ENCODE data around the gene ZNF534. TPM values are rescaled to one million over a fixed set of nuclear protein-coding genes. Genes with fewer than 3 reads are reported as not detected.
"Not testable (repeated sequence)": the region's sequence is repeated elsewhere in the genome, so short reads cannot be mapped to it uniquely, and the experiment has no call there.

The ZNF534 gene
- total RNA-seq, 1 experiment from 2014 or later, result not detected

DNA sequence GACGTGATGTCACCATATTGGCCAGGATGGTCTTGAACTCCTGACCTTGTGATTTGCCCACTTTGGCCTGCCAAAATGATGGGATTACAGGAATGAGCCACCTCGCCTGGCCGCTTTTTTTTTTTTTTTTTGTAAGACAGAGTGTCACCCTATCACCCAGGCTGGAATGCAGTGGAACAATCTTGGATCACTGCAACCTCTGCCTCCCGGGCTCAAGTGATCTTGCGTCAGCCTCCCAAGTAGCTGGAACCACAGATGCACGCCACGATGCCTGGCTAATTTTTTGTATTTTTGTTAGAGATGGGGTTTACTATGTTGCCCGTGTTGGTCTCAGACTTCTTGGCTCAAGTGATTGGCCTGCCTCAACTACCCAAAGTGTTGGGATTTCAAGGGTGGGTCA, 69.6 kb downstream of the ZNF534 start:
- DNase-seq (ENCODE audit: low read depth), result peak; percentile 31

DNA sequence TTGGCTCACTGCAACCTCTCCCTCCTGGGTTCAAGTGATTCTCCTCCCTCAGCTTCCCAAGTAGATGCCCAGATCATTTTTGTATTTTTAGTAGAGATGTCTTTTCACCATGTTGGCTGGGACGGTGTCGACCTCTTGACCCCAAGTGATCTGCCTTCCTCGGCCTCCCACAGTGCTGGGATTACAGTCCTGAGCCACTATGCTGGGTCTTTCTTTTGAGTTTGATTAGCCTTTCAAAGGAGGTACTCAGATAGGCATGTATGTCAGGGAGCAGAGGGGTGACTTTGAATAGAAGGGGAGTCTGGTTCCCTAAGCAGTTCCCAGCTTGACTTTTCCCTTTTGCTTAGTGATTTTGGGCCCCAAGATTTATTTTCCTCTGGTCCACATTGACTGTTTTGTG, 71.5 kb downstream of the ZNF534 start:
- not testable (repeated sequence) for DNase-seq (ENCODE audit: low read depth)

DNA sequence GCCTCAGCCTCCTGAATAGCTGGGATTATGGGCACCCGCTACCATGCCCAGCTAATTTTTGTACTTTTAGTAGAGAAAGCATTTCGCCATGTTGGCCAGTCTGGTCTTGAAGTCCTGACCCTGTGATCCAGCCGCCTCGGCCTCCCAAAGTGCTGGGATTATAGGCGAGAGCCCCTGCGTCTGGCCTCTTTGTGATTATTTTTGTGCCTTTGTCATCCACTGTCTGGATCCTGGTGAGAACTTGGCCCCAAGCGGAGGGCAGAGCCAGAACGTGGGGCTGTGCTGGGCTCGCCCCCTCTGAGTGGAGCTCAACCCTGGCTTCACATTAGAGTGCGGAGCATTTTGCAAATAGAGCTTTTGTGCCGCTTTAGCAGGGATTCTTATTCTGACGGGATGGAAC, 72.0 kb downstream of the ZNF534 start:
- not testable (repeated sequence) for DNase-seq (ENCODE audit: low read depth)

Other genes with a start within 250 kb of the ZNF534 start
- gene PPP2R1A, start 239.1 kb upstream of the ZNF534 start, total RNA-seq (2014; rRNA removed; shearing (Covaris generic)), result 137 and 233 TPM in 2 replicates
- 11.7 and 13.8 TPM in 2 replicates for gene ZNF766, start 159.6 kb upstream of the ZNF534 start, total RNA-seq (2014; rRNA removed; shearing (Covaris generic))
- 8.7 and 10.8 TPM in 2 replicates for gene ZNF480, start 132.0 kb upstream of the ZNF534 start, total RNA-seq (2014; rRNA removed; shearing (Covaris generic))
- gene ZNF610, start 92.9 kb upstream of the ZNF534 start, total RNA-seq (2014; rRNA removed; shearing (Covaris generic)), result 1.4 and 1.6 TPM in 2 replicates
- gene ZNF880, start 59.2 kb upstream of the ZNF534 start, total RNA-seq (2014; rRNA removed; shearing (Covaris generic)), result 13.1 and 17.0 TPM in 2 replicates
- 6.6 and 7.5 TPM in 2 replicates for gene ZNF528, start 31.3 kb upstream of the ZNF534 start, total RNA-seq (2014; rRNA removed; shearing (Covaris generic))
- 0.78 and 1.6 TPM in 2 replicates for gene ZNF578, start 24.4 kb downstream of the ZNF534 start, total RNA-seq (2014; rRNA removed; shearing (Covaris generic))
- 9.6 and 13.6 TPM in 2 replicates for gene ZNF808, start 98.5 kb downstream of the ZNF534 start, total RNA-seq (2014; rRNA removed; shearing (Covaris generic))
- 9.4 TPM in 2 replicates for gene ZNF701, start 141.1 kb downstream of the ZNF534 start, total RNA-seq (2014; rRNA removed; shearing (Covaris generic))
- gene ZNF83, start 209.2 kb downstream of the ZNF534 start, total RNA-seq (2014; rRNA removed; shearing (Covaris generic)), result 32.5 and 43.1 TPM in 2 replicates

Measured in RPMI7951 (cell line).